GM13976 (cell line): ENCODE measurements around the gene LARP4.
"Not testable (repeated sequence)": the region's sequence is repeated elsewhere in the genome, so short reads cannot be mapped to it uniquely, and the experiment has no call there.

Experiments used
- DNase-seq: peaks from one replicate; pipeline ENCODE4 v3.0.0; 2012; ENCODE audit warnings: low spot score
- CTCF ChIP-seq: IDR thresholded peaks from 2 replicates; pipeline ENCODE4 v1.5.1; 2012; ENCODE audit warnings: borderline replicate concordance, mild to moderate bottlenecking; ENCODE audit not compliant: insufficient read depth; ENCODE audit errors: extremely low read depth, missing control alignments, control extremely low read depth
- in situ Hi-C: fragments of 300-500 bp; cut with MboI; formaldehyde crosslinking; loops from one replicate; pipeline ENCODE4 v1.12.0; 2022; ENCODE audit warnings: low sequenced_read_pairs, mixed read lengths, inconsistent platforms; ENCODE audit not compliant: unreplicated experiment

Gene LARP4

GRCh38 chr12:50362671-50363070, 38.0 kb upstream of the LARP4 start:
- DNase-seq: no peak
- in situ Hi-C loops: no loop called here
- no peak for TF ChIP-seq CTCF

- in situ Hi-C loops: no loop called here
- no peak for TF ChIP-seq CTCF
- no peak for DNase-seq
These were observed 37.5 kb upstream of the LARP4 start for GRCh38 chr12:50363141-50363540.

- no peak for TF ChIP-seq CTCF
- in situ Hi-C loops: no loop called here
- no peak for DNase-seq
These were observed 34.8 kb upstream of the LARP4 start for GRCh38 chr12:50365709-50366406.

GRCh38 chr12:50370672-50371071, 30.0 kb upstream of the LARP4 start:
- not testable (repeated sequence) for DNase-seq

GRCh38 chr12:50375802-50376201, 24.9 kb upstream of the LARP4 start:
- in situ Hi-C loops: no loop called here

More at GRCh38 chr12:50370672-50371071, 30.0 kb upstream of the LARP4 start:
- in situ Hi-C loops: not testable (repeated sequence)

GRCh38 chr12:50380761-50381325, 19.8 kb upstream of the LARP4 start:
- no peak for TF ChIP-seq CTCF
- in situ Hi-C loops: no loop called here
- DNase-seq: no peak

More at GRCh38 chr12:50375802-50376201, 24.9 kb upstream of the LARP4 start:
- DNase-seq: no peak
- TF ChIP-seq CTCF: no peak

GRCh38 chr12:50387487-50387886, 13.2 kb upstream of the LARP4 start:
- DNase-seq: no peak
- TF ChIP-seq CTCF: no peak
- in situ Hi-C loops: no loop called here
